ENCODE results near the gene ZP3. TPM values are rescaled to one million over a fixed set of nuclear protein-coding genes. Genes with fewer than 3 reads are reported as not detected.
"Not testable (repeated sequence)": the region's sequence is repeated elsewhere in the genome, so short reads cannot be mapped to it uniquely, and the experiment has no call there.

The ZP3 gene
- polyA plus RNA-seq, 1 experiment = 2.5 TPM

GRCh38 chr7:76383089-76383944, 41.4 kb upstream of the ZP3 start:
- ChIA-PET CTCF (interaction anchor here (0.7 kb wide), 1 partner anchor 10 kb away, joined by 3 read pairs; no protein-coding TSS in a partner anchor), POLR2A (no interaction called here)
- TF ChIP-seq CTCF (IDR thresholded peaks at IDR 0.05; ENCODE audit: insufficient read depth, low read depth, low read length) = no peak
- no peak for DNase-seq (ENCODE audit: low read depth)
- no peak overlapping the region for H3K4me3 ChIP-seq (ENCODE audit: low read depth, low read length)
- H3K27me3 ChIP-seq (ENCODE audit: control insufficient read depth, insufficient read depth, low read length) = no peaks in the 10 kb centered on the region
- no peaks in the 10 kb centered on the region for H3K36me3 ChIP-seq (ENCODE audit: control insufficient read depth, insufficient read depth, low read length)

GRCh38 chr7:76386691-76387260, 38.0 kb upstream of the ZP3 start:
- no peak for TF ChIP-seq CTCF (IDR thresholded peaks at IDR 0.05; ENCODE audit: insufficient read depth, low read depth, low read length)
- CTCF ChIA-PET = interaction anchor here (0.6 kb wide), 1 partner anchor 28 kb away, joined by 3 read pairs; no protein-coding TSS in a partner anchor
- H3K4me3 ChIP-seq (ENCODE audit: low read depth, low read length) = no peak overlapping the region
- POLR2A ChIA-PET = interaction anchor here (0.6 kb wide), 1 partner anchor 32 kb away, joined by 3 read pairs; no protein-coding TSS in a partner anchor
- DNase-seq (ENCODE audit: low read depth) = no peak
- no peaks in the 10 kb centered on the region for H3K36me3 ChIP-seq (ENCODE audit: control insufficient read depth, insufficient read depth, low read length)
- no peaks in the 10 kb centered on the region for H3K27me3 ChIP-seq (ENCODE audit: control insufficient read depth, insufficient read depth, low read length)

- POLR2A ChIA-PET; H3K36me3 ChIP-seq (ENCODE audit: control insufficient read depth, insufficient read depth, low read length); DNase-seq (ENCODE audit: low read depth); H3K27me3 ChIP-seq (ENCODE audit: control insufficient read depth, insufficient read depth, low read length); H3K4me3 ChIP-seq (ENCODE audit: low read depth, low read length); CTCF ChIA-PET: not testable (repeated sequence)
These were observed 37.0 kb upstream of the ZP3 start for GRCh38 chr7:76387789-76388188.

GRCh38 chr7:76390092-76390491, 34.7 kb upstream of the ZP3 start:
- no peak for DNase-seq (ENCODE audit: low read depth)
- POLR2A ChIA-PET = no interaction called here
- CTCF ChIA-PET = no interaction called here
- Histone ChIP-seq H3K27me3 (ENCODE audit: control insufficient read depth, insufficient read depth, low read length) (no peaks in the 10 kb centered on the region), H3K4me3 (ENCODE audit: low read depth, low read length) (no peak overlapping the region), H3K36me3 (ENCODE audit: control insufficient read depth, insufficient read depth, low read length) (no peaks in the 10 kb centered on the region)
- no peak for TF ChIP-seq CTCF (IDR thresholded peaks at IDR 0.05; ENCODE audit: insufficient read depth, low read depth, low read length)

- H3K36me3 ChIP-seq (ENCODE audit: control insufficient read depth, insufficient read depth, low read length) = no peaks in the 10 kb centered on the region
- peak overlapping the region; percentile 34 for H3K4me3 ChIP-seq (ENCODE audit: low read depth, low read length)
- no peaks in the 10 kb centered on the region for H3K27me3 ChIP-seq (ENCODE audit: control insufficient read depth, insufficient read depth, low read length)
- POLR2A ChIA-PET = no interaction called here
- TF ChIP-seq CTCF (IDR thresholded peaks at IDR 0.05; ENCODE audit: insufficient read depth, low read depth, low read length) = no peak
- CTCF ChIA-PET = interaction anchor here (0.8 to 1.1 kb wide), 2 partner anchors 9 to 32 kb away, joined by 3 read pairs; no protein-coding TSS in a partner anchor
- DNase-seq (ENCODE audit: low read depth) = no peak
These were observed 32.1 kb upstream of the ZP3 start for GRCh38 chr7:76392531-76393115.

All from BJ (cell line).